ENCODE data around the gene SELENBP1.

GRCh38 chr1:151327223-151327902, 45.1 kb downstream of the SELENBP1 start, which contains the start of gene PI4KB:
- TF ChIP-seq CTCF (IDR thresholded peaks at IDR 0.05): no peak
- no peak for TF ChIP-seq POLR2A (IDR thresholded peaks at IDR 0.05)

Data from testis (tissue), 2 donors.